ENCODE results near the gene MEIOSIN. TPM values are rescaled to one million over a fixed set of nuclear protein-coding genes. Genes with fewer than 3 reads are reported as not detected.

MEIOSIN gene
- total and polyA plus RNA-seq, 9 of the 15 experiments (the other 6 are each of a cell fraction or from before 2014, with no cell fraction given): 0.06 to 2.0 (median 0.76) TPM

GRCh38 chr19:45793178-45793564 lies 59.9 kb downstream of the MEIOSIN start (continued):
- TF ChIP-seq ZNF407 (IDR thresholded peaks at IDR 0.05; ENCODE audit: low read depth) (0 out of 2 replicates have a peak, but pooled peaks have one; percentile 31), NKRF (IDR thresholded peaks at IDR 0.05; ENCODE audit: borderline replicate concordance) (0 out of 2 replicates have a peak, but pooled peaks have one; percentile 25), GABPB1 (CRISPR knock-in tag; IDR thresholded peaks at IDR 0.05) (no peak), HDAC1 (IDR thresholded peaks at IDR 0.05) (no peak), GABPA (tag; conservative IDR thresholded peaks at IDR 0.05; ENCODE audit: low read depth) (no peak), DNMT1 (IDR thresholded peaks at IDR 0.05) (0 out of 2 replicates have a peak, but pooled peaks have one; percentile 79), CHD2 (IDR thresholded peaks at IDR 0.05; ENCODE audit: low read depth, low read length) (no peak), PRMT5 (CRISPR knock-in tag; IDR thresholded peaks at IDR 0.05) (no peak), CHCHD3 (CRISPR knock-in tag; IDR thresholded peaks at IDR 0.05) (no peak), BACH1 (tag; IDR thresholded peaks at IDR 0.05) (no peak), MAFF (IDR thresholded peaks at IDR 0.05; ENCODE audit: low read length) (no peak), PATZ1 (CRISPR knock-in tag; IDR thresholded peaks at IDR 0.05; ENCODE audit: borderline replicate concordance) (no peak), SRSF3 (IDR thresholded peaks at IDR 0.05; ENCODE audit: insufficient read depth, low read length) (no peak), SAFB (IDR thresholded peaks at IDR 0.05; ENCODE audit: borderline replicate concordance, low read depth, low read length) (no peak), ARNT (IDR thresholded peaks at IDR 0.05) (0 out of 4 replicates have a peak, but pooled peaks of 1 of the 2 experiments have one; percentile 35)
- TF ChIP-seq, protein P1, sequence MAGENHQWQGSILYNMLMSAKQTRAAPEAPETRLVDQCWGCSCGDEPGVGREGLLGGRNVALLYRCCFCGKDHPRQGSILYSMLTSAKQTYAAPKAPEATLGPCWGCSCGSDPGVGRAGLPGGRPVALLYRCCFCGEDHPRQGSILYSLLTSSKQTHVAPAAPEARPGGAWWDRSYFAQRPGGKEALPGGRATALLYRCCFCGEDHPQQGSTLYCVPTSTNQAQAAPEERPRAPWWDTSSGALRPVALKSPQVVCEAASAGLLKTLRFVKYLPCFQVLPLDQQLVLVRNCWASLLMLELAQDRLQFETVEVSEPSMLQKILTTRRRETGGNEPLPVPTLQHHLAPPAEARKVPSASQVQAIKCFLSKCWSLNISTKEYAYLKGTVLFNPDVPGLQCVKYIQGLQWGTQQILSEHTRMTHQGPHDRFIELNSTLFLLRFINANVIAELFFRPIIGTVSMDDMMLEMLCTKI (IDR thresholded peaks at IDR 0.05; ENCODE audit: partially characterized antibody): no peak
